ENCODE data around the gene MMP21.

DNA sequence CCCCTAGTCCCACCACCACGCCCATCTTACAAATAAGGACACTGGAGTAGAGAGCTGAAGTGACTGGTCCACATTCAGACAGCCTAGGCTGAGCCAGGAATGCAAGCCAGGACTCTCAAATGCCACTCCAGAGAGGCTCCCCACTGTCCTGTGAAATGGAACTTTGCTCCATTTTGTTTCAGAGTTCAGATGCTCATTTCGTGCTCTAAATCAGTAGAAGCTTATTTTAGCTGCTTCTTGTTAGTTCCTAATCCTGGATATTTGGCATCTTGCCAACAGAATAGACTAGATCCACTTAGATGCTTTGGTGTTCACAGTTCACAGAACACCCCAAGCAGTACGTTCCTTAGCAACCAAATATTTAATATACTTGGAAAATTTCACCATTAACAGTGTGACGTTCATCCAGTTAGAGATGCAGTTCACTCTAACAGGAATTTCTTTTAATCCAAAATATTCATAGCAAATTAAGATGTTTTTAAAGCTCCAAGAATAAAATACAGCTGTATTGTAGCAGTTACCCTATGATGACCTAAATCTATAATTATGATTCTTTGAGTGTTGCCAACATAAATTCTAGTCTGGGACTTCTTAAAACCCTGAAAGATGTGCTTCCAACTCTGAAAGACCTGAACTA lies 7.3 kb downstream of the MMP21 start:
- TF ChIP-seq CTCF (IDR thresholded peaks at IDR 0.05; ENCODE audit: low read depth, low read length) (no peak), EZH2phosphoT487 (IDR thresholded peaks at IDR 0.05; ENCODE audit: low read depth) (no peak)

Measured in OCI-LY3 (cell line).